NB4 (cell line): ENCODE measurements around the gene TPPP3.
A peak's percentile ranks its signal among the peaks of the same experiment; 100 is the strongest.

Experiments
- DNase-seq: peaks from one replicate; pipeline ENCODE4 v3.0.0; 2010; ENCODE audit warnings: low read depth
- H3K4me3 ChIP-seq: one replicate; pipeline ENCODE4 v1.5.1; 2011; ENCODE audit warnings: mild to moderate bottlenecking, low read depth, low read length, moderate library complexity
- MYC ChIP-seq: IDR thresholded peaks from 2 replicates; pipeline ENCODE4 v1.6.1; 2011; ENCODE audit warnings: low read depth, low read length
- POLR2A ChIP-seq: IDR thresholded peaks from 2 replicates; pipeline ENCODE4 v1.6.1; 2011; ENCODE audit warnings: mild to moderate bottlenecking; ENCODE audit not compliant: insufficient read length; ENCODE audit errors: extremely low read depth
- TF ChIP-seq, protein P1 (sequence below): IDR thresholded peaks from one replicate; pipeline ENCODE4 v1.5.1; 2012; ENCODE audit warnings: low read depth, low read length
- TF ChIP-seq, protein P2 (sequence below): IDR thresholded peaks from 2 replicates; pipeline ENCODE4 v1.6.1; 2011; ENCODE audit warnings: low read depth, low read length

Gene TPPP3

DNA sequence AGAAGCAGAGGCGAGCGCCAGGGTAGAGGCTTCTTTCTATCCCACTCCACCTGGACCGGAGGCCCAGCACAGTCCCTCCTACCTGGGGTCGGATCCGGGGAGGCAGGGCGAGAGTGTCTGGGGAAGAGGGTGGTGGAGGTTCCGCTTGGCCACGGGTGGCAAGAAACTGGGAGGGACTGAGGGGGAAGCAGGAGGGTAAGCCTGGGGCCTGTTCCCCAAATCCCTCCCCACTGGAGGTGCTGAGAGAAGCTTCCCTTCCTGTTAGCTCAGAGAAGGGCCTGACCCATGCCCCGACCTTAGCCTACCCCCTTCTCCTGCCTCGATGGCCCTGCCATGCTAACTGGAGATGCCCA is 1.8 kb upstream of the TPPP3 start:
- TF ChIP-seq, protein P1, sequence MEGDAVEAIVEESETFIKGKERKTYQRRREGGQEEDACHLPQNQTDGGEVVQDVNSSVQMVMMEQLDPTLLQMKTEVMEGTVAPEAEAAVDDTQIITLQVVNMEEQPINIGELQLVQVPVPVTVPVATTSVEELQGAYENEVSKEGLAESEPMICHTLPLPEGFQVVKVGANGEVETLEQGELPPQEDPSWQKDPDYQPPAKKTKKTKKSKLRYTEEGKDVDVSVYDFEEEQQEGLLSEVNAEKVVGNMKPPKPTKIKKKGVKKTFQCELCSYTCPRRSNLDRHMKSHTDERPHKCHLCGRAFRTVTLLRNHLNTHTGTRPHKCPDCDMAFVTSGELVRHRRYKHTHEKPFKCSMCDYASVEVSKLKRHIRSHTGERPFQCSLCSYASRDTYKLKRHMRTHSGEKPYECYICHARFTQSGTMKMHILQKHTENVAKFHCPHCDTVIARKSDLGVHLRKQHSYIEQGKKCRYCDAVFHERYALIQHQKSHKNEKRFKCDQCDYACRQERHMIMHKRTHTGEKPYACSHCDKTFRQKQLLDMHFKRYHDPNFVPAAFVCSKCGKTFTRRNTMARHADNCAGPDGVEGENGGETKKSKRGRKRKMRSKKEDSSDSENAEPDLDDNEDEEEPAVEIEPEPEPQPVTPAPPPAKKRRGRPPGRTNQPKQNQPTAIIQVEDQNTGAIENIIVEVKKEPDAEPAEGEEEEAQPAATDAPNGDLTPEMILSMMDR, result no peak
- TF ChIP-seq POLR2A (no peak), MYC (no peak)
- TF ChIP-seq, protein P2, sequence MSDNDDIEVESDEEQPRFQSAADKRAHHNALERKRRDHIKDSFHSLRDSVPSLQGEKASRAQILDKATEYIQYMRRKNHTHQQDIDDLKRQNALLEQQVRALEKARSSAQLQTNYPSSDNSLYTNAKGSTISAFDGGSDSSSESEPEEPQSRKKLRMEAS, result no peak
- H3K4me3 ChIP-seq, result no peak overlapping the region
- DNase-seq, result no peak

DNA sequence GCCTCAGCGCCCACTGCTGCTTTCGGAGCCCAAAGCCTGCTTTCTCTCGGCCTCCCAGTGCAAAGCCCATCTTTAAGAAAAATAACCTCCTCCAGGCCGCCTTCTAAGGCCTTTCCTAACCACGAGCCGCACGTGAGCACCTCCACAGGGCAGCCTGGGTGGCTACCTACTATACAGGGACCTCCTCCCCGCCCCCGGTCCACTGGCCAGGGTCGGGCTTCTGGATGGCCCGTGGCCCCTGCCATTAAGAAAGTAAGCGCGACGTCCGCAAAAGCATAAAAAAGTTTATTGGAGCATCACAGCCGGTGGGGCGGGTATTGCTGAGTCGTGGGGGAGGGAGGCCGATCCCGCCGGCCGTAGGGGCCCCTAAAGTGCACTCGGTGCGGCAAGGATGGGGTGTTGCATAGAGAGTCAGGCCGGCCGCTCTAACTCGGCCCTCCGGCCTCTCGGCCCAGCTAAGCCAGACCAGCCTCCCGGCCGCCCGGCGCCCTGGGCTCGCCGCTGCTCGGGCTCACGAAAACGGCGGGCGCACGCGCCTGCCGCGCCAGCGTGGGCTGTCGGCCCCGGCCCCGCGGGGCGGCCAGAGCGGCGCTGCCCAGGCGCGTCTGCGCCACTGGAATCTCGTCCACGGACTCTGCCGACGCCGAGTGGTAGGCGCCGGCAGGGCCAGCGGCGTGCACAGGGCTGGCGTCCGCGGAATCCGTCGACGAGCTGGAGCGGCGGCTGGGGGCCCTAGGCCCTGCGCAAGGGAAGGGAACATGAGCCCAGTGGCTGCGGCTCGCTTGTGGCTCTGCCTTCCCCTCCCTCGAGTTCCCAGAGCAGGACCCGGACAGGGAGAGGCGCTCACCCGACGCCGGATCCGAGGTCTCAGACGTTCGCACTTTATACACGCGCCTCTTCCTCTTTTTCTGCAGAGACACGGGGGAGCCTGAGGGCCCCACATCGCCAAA is 1.1 kb upstream of the TPPP3 start:
- no peak overlapping the region for H3K4me3 ChIP-seq
- TF ChIP-seq POLR2A (no peak), MYC (no peak)
- TF ChIP-seq, protein P1, result no peak
- TF ChIP-seq, protein P2, result no peak
- peak; percentile 83 for DNase-seq

DNA sequence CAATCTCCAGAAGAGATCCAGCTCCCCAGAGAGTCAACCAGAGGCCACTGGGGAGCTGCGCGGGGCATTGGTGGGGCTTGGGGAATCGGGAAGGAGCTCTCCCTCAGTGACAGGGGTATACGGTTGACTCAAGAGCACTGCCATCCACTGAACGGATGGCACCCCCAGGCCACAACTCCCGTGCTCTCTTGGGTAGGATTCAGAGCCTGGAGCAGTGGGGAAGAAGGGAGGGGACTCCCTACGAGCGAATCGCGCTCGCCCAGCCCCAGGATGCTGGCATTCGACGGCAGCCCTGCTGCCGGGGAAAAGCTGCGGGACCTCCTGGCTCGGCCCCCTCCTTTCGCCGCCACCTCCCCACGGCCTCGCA is 473 bp upstream of the TPPP3 start:
- H3K4me3 ChIP-seq, result no peak overlapping the region
- no peak for DNase-seq
- TF ChIP-seq POLR2A, result no peak
- TF ChIP-seq, protein P2, result no peak
- no peak for TF ChIP-seq MYC
- TF ChIP-seq, protein P1, result no peak

DNA sequence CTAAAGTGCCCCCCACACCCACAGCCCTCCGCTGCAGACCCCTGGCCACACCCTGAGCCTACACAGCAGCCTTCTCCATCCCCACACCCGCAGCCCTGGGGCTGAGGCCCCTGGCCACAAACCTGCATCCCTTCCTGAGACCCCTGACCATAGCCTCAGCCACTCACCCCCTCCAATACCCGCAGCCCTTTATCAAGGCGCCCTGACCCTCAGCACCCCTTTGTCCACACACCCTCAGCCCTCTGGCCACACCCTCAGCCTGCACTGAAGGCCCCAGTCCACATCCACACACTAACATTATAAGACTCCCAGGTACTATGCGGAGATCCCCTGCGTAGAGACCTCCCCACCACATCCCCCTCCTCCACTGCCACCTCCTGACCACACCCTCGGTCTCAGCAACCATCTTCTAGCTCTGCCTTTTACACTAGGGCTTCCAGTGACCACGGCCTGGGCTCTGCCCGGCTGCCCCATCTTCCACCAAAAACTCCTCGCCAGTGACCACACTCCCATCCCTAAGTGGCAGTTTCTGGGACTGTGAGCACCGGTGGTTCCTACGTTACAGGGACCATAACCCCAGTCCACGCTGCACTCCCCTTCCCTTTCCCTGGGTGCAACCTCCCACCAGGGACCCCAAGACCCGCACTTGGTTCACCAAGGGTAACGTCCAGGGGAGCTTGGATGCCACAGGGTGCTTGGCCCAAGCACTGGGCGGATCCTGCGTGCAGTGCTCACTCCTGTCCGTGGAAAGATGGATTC is 818 bp downstream of the TPPP3 start:
- no peak for TF ChIP-seq MYC
- TF ChIP-seq POLR2A, result no peak
- TF ChIP-seq, protein P1, result no peak
- TF ChIP-seq, protein P2, result no peak
- H3K4me3 ChIP-seq, result no peak overlapping the region
- DNase-seq, result no peak

DNA sequence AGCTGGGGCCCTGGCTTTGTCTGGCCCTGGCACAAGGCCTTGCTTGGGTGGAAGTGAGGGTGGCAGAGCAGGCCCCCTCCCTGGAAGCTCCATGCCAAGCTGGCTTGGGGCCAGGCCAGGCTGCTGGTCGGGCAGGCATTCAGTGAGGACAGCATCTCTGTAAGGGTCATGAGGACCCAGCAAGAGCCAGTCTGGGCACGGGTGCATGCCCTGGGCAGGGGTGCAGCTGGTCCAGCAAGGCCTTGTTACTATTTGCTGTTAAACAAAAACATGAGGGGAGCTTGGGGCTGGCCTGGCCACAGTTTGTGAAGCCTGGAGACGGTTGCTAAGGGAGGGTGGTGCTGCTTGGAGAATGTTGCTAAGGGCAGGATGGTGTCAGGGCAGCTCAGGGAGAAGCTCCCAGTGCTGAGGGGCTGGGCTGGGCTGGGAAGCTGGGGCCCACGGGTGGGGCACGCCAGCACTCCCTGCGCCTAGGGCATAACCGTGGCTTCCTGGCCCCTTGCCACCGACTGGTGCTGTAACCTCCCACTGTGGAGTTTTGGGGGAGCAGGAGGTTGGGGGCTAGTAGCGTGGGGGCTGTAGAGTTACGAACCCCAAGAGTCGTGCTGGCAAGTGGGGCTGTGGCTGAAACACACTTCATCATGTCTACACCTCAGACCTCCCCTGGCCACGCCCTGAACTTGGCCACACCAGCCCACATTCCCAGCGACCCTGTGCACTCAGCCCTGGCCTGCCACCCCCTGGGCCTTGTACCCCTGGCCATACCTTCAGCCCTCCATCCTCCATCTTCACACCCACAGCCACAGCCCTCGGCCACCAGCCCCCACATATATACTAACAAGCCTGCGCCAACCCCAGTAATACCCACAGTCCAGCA is 1.6 kb downstream of the TPPP3 start:
- no peak overlapping the region for H3K4me3 ChIP-seq
- TF ChIP-seq, protein P2, result no peak
- TF ChIP-seq MYC, result no peak
- TF ChIP-seq, protein P1, result no peak
- TF ChIP-seq POLR2A, result no peak
- DNase-seq, result peak; percentile 31
